H9 (cell line): Measurements from ENCODE around the gene KCTD6. TPM values are rescaled to one million over a fixed set of nuclear protein-coding genes. Genes with fewer than 3 reads are reported as not detected.

Experiments
- DNase-seq: peaks from one replicate; pipeline ENCODE4 v3.0.0-alpha.2; 2017
- H2AFZ ChIP-seq: one replicate; pipeline ENCODE4 v1.6.1; 2013; ENCODE audit warnings: mild to moderate bottlenecking, low read length, control low read depth, moderate library complexity
- H2AK5ac ChIP-seq: 2 replicates; pipeline ENCODE4 v1.6.1; 2013; ENCODE audit warnings: low read length, control low read depth, mixed read lengths; ENCODE audit not compliant: insufficient read length
- H2BK120ac ChIP-seq: one replicate; pipeline ENCODE4 v1.6.1; 2013; ENCODE audit warnings: low read depth, mild to moderate bottlenecking, low read length, control low read depth, inconsistent platforms; ENCODE audit not compliant: poor library complexity, severe bottlenecking
- H2BK12ac ChIP-seq: 2 replicates; pipeline ENCODE4 v1.6.1; 2013; ENCODE audit warnings: low read length, control low read depth, mixed read lengths, low read depth; ENCODE audit not compliant: insufficient read length
- H2BK15ac ChIP-seq: 2 replicates; pipeline ENCODE4 v1.6.1; 2013; ENCODE audit warnings: low read depth, low read length, control low read depth
- H2BK20ac ChIP-seq: one replicate; pipeline ENCODE4 v1.6.1; 2013; ENCODE audit warnings: low read depth, mild to moderate bottlenecking, low read length, control low read depth, inconsistent platforms; ENCODE audit not compliant: poor library complexity, severe bottlenecking
- H2BK5ac ChIP-seq: 2 replicates; pipeline ENCODE4 v1.6.1; 2013; ENCODE audit warnings: low read length, control low read depth, mixed read lengths; ENCODE audit not compliant: insufficient read length
- H3K14ac ChIP-seq: 2 replicates; pipeline ENCODE4 v1.6.1; 2013; ENCODE audit warnings: low read length, control low read depth; ENCODE audit not compliant: insufficient read depth
- H3K18ac ChIP-seq: 2 replicates; pipeline ENCODE4 v1.6.1; 2013; ENCODE audit warnings: low read depth, mild to moderate bottlenecking, mixed read lengths, low read length, control low read depth; ENCODE audit not compliant: insufficient read length
- H3K23ac ChIP-seq: 2 replicates; pipeline ENCODE4 v1.6.1; 2013; ENCODE audit warnings: low read length, control low read depth, mixed read lengths, low read depth; ENCODE audit not compliant: insufficient read length
- H3K23me2 ChIP-seq: 2 replicates; pipeline ENCODE4 v1.6.1; 2013; ENCODE audit warnings: low read depth, mild to moderate bottlenecking, mixed read lengths, low read length, control low read depth; ENCODE audit not compliant: insufficient read length, poor library complexity, severe bottlenecking
- H3K27ac ChIP-seq: 2 replicates; pipeline ENCODE4 v1.5.1; 2013; ENCODE audit warnings: low read length, control low read depth, mixed read lengths, low read depth; ENCODE audit not compliant: insufficient read length
- H3K27me3 ChIP-seq: 2 replicates; pipeline ENCODE4 v1.6.1; 2013; ENCODE audit warnings: low read length, control low read depth, inconsistent platforms; ENCODE audit not compliant: insufficient read depth
- H3K4ac ChIP-seq: 2 replicates; pipeline ENCODE4 v1.6.1; 2013; ENCODE audit warnings: low read depth, mild to moderate bottlenecking, control low read depth, inconsistent platforms, low read length, moderate library complexity
- H3K4me1 ChIP-seq: 2 replicates; pipeline ENCODE4 v1.6.1; 2013; ENCODE audit warnings: low read length, control low read depth, inconsistent platforms; ENCODE audit not compliant: insufficient read depth
- H3K4me2 ChIP-seq: 2 replicates; pipeline ENCODE4 v1.6.1; 2013; ENCODE audit warnings: low read length, control low read depth, mixed read lengths; ENCODE audit not compliant: insufficient read length, insufficient read depth
- H3K56ac ChIP-seq: 2 replicates; pipeline ENCODE4 v1.6.1; 2013; ENCODE audit warnings: low read depth, mild to moderate bottlenecking, mixed read lengths, low read length, control low read depth; ENCODE audit not compliant: insufficient read length
- H3K79me1 ChIP-seq: 2 replicates; pipeline ENCODE4 v1.6.1; 2013; ENCODE audit warnings: low read depth, mild to moderate bottlenecking, moderate library complexity, low read length, control low read depth, inconsistent platforms; ENCODE audit not compliant: insufficient read depth, poor library complexity, severe bottlenecking
- H3K79me2 ChIP-seq: 2 replicates; pipeline ENCODE4 v1.6.1; 2013; ENCODE audit warnings: low read length, control low read depth, inconsistent platforms; ENCODE audit not compliant: insufficient read depth
- H3K9ac ChIP-seq: 2 replicates; pipeline ENCODE4 v1.6.1; 2013; ENCODE audit warnings: low read length, control low read depth, mixed read lengths; ENCODE audit not compliant: insufficient read length; ENCODE audit errors: extremely low read depth
- H3K9me3 ChIP-seq: one replicate; pipeline ENCODE4 v1.6.1; 2013; ENCODE audit warnings: low read depth, low read length, inconsistent platforms; ENCODE audit not compliant: control insufficient read depth
- H3T11ph ChIP-seq: one replicate; pipeline ENCODE4 v1.6.1; 2013; ENCODE audit warnings: mild to moderate bottlenecking, low read length, control low read depth, inconsistent platforms
- H4K20me1 ChIP-seq: one replicate; pipeline ENCODE4 v1.6.1; 2013; ENCODE audit not compliant: control insufficient read depth, insufficient read length, insufficient read depth
- H4K5ac ChIP-seq: 2 replicates; pipeline ENCODE4 v1.6.1; 2013; ENCODE audit warnings: low read depth, mild to moderate bottlenecking, mixed read lengths, low read length, control low read depth; ENCODE audit not compliant: insufficient read length
- H4K8ac ChIP-seq: replicated peaks from 2 replicates; pipeline ENCODE4 v1.6.1; 2013; ENCODE audit warnings: low read length, control low read depth, mixed read lengths, low read depth; ENCODE audit not compliant: insufficient read length
- H4K91ac ChIP-seq: 2 replicates; pipeline ENCODE4 v1.6.1; 2013; ENCODE audit warnings: low read depth, mild to moderate bottlenecking, moderate library complexity, mixed read lengths, low read length, control low read depth; ENCODE audit not compliant: insufficient read length
- H3K27ac Mint-ChIP-seq, 3 experiments: 2 replicates in 2 of 3; 3 replicates in 1 of 3; pipeline ENCODE4 v1.8.0; 2020 to 2021; ENCODE audit warnings: mixed read lengths in 3 of 3, mild to moderate bottlenecking in 1 of 3, moderate library complexity in 1 of 3
- H3K27me3 Mint-ChIP-seq: 2 replicates; pipeline ENCODE4 v1.8.0; 2021; ENCODE audit warnings: low read depth, mild to moderate bottlenecking, moderate library complexity, mixed read lengths
- H3K36me3 Mint-ChIP-seq, 3 experiments: 2 replicates in 2 of 3; 3 replicates in 1 of 3; pipeline ENCODE4 v1.8.0; 2020 to 2021; ENCODE audit warnings: low read depth in 3 of 3, mixed read lengths in 3 of 3; ENCODE audit not compliant: insufficient read depth in 1 of 3
- H3K4me1 Mint-ChIP-seq, 2 experiments: 2 replicates each; pipeline ENCODE4 v1.8.0; 2020; ENCODE audit warnings: mixed read lengths in 2 of 2
- H3K4me3 Mint-ChIP-seq, 2 experiments: 2 replicates in 1 of 2; 3 replicates in 1 of 2; pipeline ENCODE4 v1.8.0; 2020 to 2021; ENCODE audit warnings: mild to moderate bottlenecking in 2 of 2, mixed read lengths in 2 of 2, moderate library complexity in 1 of 2
- H3K9me3 Mint-ChIP-seq, 2 experiments: 2 replicates in 1 of 2; 3 replicates in 1 of 2; pipeline ENCODE4 v1.8.0; 2020; ENCODE audit warnings: mild to moderate bottlenecking in 2 of 2, mixed read lengths in 2 of 2, moderate library complexity in 1 of 2
- CTCF ChIP-seq: fragments of 200-600 bp; sonication (generic); conservative IDR thresholded peaks from 3 replicates; pipeline ENCODE4 v1.8.0; 2021; ENCODE audit warnings: antibody characterized with exemption, mild to moderate bottlenecking
- WGBS: extraction: QIAGEN DNeasy Blood & Tissue Kit; methylation state at CpG from one replicate; pipeline ENCODE4 v1.1.7; 2013; ENCODE audit warnings: missing lambda C conversion rate, low lambda C conversion rate, mixed read lengths; ENCODE audit not compliant: insufficient read length; ENCODE audit errors: extremely low coverage; 5-methylcytosine and 5-hydroxymethylcytosine counted together
- total RNA-seq: library from RNA; stranded (reverse); gene quantifications from 2 replicates; pipeline ENCODE4 v1.2.1, GENCODE V29; 2021

Gene KCTD6
- total RNA-seq, 1 experiment from 2014 or later = 14.2 TPM

- Mint-ChIP-seq H3K9me3 (no peaks in the 10 kb centered on the region; a peak in 2 of 5 replicates), H3K4me1 (peaks cover 11 to 25% of the 10 kb centered on the region in 2 experiments), H3K27ac (peak within 1 kb of the TSS in 1 of 3 experiments; percentile 24; a peak in 1 of 7 replicates), H3K4me3 (no peak within 1 kb of the TSS), H3K27me3 (no peaks in the 10 kb centered on the region; the same call in 1 of the 2 replicates), H3K36me3 (no peaks in the 10 kb centered on the region)
- Histone ChIP-seq H3K23ac (no peak within 1 kb of the TSS), H3K79me2 (no peaks in the 10 kb centered on the region), H3K27ac (no peak within 1 kb of the TSS), H2BK5ac (no peak within 1 kb of the TSS), H2AFZ (no peak within 1 kb of the TSS), H3K23me2 (no peaks in the 10 kb centered on the region), H2BK20ac (no peak within 1 kb of the TSS), H3K4ac (no peak within 1 kb of the TSS), H4K5ac (no peak within 1 kb of the TSS), H3K9ac (no peak within 1 kb of the TSS), H3K14ac (no peak within 1 kb of the TSS; the same call in 1 of the 2 replicates), H4K20me1 (no peaks in the 10 kb centered on the region), H2BK12ac (no peak within 1 kb of the TSS), H3K4me2 (no peak within 1 kb of the TSS), H3K18ac (no peak within 1 kb of the TSS), H3T11ph (no peak within 1 kb of the TSS), H3K79me1 (no peaks in the 10 kb centered on the region), H4K91ac (no peak within 1 kb of the TSS), H3K56ac (no peak within 1 kb of the TSS), H2BK15ac (no peak within 1 kb of the TSS), H2AK5ac (no peak within 1 kb of the TSS), H2BK120ac (no peak within 1 kb of the TSS), H3K9me3 (no peaks in the 10 kb centered on the region), H3K4me1 (no peaks in the 10 kb centered on the region), H3K27me3 (no peaks in the 10 kb centered on the region), H4K8ac (no peak within 1 kb of the TSS)
- WGBS = no CpG with 5 or more reads among the region's 13 CpGs
- no peak for DNase-seq
- no peak for TF ChIP-seq CTCF
Observed at GRCh38 chr3:58536501-58537411, 44.9 kb downstream of the KCTD6 start, which contains the start of gene ACOX2. ACOX2 (minus strand) TSS chr3:58537190; CDS start chr3:58535106, 2,084 bp downstream.
